AG08395 (cell line): ENCODE results near the gene FLRT2.

Source experiments
- DNase-seq: peaks from one replicate; pipeline ENCODE4 v3.0.0; 2012; ENCODE audit warnings: mixed read lengths, low spot score

The FLRT2 gene

DNA sequence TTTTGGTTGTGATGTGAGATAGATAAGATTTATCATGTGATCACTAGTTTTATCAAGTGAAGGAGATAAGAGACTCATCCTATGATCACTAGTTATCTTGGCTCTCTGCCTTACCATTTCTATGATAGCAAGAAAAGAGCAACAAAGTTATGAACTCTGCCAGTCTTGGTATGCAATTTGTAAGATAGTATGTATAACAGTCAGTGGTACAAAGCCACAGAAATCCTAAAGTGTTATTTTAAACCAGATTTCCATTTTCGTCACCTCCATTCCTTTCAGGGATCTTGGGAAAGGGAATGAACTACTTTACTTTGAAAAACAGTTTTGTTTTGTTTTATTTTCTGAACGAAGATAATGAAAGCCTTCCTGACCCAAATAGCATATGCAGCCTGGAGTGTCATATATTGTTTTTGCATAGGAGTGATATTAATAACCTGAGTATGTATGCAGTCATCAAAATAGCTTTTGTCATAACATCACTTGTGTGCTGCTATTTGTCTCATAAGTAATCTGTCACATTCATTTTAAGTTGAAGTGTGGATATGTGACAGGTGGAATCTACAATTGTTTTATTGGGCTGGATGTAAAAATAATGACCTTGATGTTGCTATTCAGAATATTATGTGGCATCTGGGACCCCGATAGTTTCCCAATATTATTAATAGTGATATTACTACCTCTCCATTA lies 35.0 kb downstream of the FLRT2 start:
- DNase-seq = no peak

- DNase-seq = peak; percentile 24
Measured at GRCh38 chr14:85565862-85566296, 35.9 kb downstream of the FLRT2 start.

- DNase-seq = peak; percentile 69
Measured at GRCh38 chr14:85566603-85567002, 36.7 kb downstream of the FLRT2 start.

DNA sequence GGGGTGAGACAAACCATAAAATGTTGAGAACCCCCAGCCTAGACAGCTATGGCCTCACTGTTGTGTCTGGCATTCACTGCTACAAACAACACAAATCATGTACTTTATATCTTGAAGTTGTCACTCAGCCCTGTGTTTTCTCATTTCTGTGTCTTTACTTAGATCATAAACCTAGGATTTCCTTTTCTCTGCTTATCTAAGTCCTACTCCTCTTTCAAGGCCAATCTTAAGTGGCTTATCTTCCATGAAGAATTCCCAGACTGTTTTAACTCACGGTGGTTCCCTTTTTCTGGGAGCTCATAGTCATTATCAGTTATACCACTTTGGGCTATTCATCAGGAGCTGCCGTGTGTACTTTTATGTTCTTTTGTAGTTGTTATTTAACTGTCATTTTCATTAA lies 42.1 kb downstream of the FLRT2 start:
- no peak for DNase-seq

DNA sequence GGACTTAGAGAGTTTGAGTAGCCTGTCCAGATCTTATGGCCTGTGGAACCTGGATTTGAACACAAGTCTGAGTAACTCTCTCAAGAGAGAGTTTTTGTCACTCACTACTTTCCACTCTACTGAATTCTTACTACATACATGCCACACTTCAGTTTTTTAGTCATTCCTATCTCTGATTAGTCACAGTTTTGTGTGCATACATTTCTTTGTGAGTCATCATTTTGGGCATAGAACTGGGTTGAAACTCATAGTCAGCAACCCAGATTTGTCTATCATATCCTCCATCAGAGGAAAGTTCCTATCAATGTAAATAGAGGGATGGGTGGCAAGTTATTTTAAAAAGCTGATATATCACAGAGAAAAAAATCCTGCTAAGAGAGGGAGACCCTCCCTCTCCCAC lies 42.9 kb downstream of the FLRT2 start:
- DNase-seq = peak; percentile 60

DNA sequence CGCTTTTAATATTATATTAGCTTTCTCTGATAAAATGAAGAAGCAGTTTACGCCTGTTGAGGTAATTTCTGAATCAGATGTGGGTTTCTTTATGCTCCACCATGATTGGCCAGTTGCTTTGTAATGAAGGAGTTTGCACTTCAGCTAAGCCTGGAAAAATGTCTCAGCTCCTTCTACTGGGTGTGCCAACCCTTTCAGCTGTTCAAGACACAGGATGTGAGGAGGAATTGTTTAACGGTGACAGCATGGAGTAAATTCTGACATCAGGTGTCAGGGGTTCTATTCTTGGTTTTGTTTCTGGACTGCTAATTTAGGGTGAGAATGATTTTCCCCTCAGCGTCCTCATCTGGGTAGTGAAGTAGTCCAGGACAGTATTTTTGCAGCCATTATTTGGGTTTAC lies 43.5 kb downstream of the FLRT2 start:
- no peak for DNase-seq

DNA sequence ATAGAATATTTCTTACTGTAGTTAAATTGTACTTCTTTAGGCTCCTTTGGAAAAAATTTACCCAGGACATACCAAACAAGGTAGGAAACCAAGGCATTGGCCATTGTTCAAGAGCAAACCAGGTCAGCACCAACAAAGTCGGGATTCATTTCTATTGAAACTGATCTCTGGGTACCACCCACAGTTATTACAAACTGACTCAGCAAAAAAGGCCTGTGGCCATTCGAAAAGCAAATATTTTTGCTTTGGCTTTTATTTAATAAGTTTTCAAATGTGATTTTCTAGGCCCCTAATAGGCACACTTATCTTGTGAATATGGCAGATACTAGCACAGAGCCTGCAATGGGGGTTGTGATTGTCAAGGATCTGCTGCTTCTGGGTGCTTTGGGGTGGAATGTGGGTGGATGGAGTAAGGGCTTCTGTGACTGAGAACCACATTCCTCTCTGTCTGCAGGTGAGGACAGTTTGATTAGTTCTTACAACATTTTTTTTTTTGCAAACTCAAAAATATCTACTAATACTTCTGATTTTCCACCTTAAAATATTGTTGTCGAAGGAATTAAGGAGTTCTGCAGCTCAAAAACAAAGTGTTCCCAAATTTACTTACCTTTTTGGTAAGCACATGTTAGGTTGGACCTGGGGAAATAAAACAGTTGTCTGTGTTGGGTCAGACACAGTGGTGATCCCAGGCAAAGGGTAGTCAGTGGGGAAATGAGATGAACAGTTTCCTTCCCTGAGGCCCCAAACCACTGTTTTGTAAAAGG lies 45.1 kb downstream of the FLRT2 start:
- DNase-seq = no peak

DNA sequence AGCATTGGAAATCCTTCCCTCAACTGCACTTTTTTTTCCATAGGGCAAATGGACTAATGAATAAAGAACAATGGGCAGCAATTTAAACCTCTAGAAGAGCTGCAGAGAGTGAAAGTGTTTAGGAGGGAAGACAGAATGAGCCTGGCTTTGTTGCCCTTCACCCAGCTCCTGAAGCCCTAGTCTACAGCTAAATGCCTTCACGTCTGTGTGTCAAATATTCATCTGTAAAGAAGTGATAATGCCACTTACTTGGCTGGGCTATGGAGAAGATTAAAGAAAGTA lies 45.6 kb downstream of the FLRT2 start:
- DNase-seq = no peak

- DNase-seq = peak; percentile 51
Measured at GRCh38 chr14:85576218-85576617, 46.3 kb downstream of the FLRT2 start.

DNA sequence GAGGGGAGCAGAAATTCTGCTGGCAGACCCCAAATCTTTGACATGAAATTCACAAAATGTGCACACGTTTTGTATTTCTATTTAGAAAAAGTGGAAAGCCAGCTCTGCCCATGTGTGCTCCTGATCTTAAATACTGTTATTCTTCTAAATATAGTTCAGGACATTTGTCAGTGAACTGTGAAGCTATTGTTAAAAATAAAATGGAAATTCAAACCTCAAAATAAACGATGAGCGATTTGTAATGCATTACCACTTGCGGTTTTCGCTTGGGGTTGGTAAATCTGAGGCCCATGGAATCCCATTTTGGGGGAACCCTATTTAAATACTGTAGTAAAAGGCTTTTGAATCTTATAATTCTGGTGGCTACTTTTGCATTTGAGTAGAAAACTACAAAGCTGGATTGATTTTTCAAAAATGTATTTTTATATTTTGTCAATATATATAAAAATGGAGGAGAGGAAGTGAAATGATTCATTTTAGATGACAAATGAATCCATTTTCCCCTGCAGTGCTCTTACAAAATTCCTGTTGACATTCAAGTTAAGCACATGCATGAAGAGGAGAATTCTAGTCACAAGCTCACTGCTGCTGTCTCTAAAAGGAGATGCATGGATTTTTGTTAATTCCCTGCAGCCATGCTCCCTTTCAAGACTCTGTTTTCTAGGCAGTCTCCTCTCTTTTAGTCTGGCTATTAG lies 47.1 kb downstream of the FLRT2 start:
- DNase-seq = no peak

DNA sequence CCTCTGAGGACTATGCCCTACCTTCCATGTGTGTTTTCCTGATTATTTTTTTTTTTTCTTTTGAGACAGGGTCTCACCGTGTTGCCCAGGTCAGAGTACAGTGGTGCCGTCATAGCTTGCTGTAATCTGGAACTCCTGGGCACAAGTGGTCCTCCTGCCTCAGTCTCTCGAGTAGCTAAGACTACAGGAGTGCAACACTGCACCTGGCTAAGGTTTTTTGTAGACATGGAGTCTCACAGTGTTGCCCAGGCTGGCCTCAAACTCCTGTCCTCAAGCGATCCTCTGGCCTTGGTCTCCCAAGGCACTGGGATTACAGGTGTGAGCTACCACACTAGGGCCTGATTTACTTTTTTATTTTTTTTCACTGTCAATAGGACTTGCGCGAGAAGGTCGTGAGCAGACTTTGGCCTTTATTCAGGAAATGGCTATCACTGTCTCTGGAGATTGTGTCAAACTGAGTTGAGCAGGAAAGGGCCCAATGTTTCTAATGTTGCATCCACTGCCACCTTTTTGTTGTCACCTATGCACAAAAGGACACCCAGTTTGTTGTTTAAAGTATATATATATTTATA lies 47.7 kb downstream of the FLRT2 start:
- DNase-seq = no peak

GRCh38 chr14:85578357-85578756 lies 48.4 kb downstream of the FLRT2 start:
- no peak for DNase-seq

DNA sequence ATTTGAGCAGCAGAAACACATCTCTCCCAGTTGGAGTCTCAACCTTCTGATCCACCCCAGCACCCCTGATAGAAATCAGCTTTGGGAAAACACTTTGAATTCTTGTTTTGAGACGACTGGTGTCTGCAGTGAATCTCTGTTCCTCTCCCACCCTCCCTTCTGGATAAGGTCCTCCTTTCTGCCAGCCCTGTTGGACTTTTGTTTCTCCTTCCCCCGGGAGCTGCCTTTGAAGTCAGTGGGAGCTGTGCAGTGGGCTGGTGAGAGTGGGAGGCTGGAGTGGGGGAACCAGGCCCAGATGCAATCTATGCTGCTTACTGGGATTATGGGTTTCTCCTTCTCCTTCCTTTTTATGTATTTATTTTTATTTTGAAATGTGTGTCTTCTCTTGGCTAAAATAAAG lies 49.0 kb downstream of the FLRT2 start:
- DNase-seq = no peak

GRCh38 chr14:85579942-85580341 lies 50.0 kb downstream of the FLRT2 start:
- peak; percentile 20 for DNase-seq

DNA sequence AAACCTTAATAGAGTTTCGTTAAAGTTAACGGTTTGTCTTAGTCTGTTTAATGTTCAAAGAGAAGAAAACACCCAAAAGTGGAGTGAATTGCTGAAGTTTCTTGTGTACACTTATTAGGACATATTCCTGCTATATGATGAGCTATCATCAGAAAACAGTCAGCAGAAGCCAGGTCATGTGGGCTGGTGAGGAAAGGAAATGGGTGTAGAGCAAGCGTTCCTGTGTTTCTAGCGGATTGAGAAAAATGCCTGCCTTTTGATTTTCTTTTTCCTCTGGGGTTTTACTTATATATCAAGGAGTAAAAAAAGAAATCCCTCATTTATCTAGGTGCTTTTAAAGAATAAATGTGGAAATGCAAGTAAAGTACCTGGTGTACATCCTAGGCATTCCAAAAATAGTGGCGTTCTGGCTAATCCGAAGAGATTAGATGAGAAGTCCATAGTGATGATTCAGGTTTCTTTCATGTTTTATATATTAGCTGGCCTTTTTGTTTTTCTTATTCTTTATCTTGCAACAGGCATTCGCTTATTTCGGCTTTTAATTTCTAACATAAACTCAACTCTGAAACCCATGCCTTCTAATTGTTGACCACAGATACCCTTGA lies 50.7 kb downstream of the FLRT2 start:
- DNase-seq = no peak

GRCh38 chr14:85581691-85582090 lies 51.7 kb downstream of the FLRT2 start:
- no peak for DNase-seq

DNA sequence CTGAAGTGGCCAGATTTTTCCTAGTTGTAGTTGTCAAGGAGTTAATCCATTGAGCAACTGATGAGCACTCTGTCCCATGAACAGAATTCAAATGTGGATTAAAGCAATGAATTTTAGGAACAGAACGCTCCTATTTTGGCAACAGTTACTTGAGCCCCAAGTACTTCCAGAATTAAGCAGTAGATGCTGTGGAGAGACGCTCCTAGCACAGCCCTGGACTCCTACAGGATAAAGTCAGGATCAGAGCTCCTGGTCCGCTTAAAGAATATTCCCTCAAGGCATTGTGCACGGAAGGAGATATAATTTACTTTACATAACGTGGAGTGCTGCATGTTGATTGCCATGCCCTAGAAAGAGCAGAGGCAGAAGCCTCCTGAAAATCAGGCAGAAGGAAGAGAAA lies 53.4 kb downstream of the FLRT2 start:
- no peak for DNase-seq

DNA sequence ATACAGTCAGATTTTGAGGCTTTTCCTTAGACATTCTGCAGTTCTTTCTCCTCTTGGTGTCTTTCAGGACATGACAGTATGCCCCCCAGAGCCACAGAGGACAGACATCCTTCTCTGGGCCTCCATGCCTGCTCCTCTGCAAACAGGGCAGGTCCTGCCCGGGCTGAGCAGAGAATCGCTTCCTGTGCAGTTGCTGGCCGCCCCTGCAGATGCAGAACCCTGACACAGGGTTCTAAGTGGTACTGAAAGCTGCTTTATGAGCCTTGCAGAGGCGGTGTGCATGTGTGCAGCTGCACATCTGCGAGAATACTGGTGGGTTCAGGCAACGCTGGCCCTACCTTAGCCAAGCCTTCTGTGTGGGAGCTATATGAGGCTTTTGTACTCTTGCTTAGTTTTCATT lies 54.5 kb downstream of the FLRT2 start:
- DNase-seq = no peak

DNA sequence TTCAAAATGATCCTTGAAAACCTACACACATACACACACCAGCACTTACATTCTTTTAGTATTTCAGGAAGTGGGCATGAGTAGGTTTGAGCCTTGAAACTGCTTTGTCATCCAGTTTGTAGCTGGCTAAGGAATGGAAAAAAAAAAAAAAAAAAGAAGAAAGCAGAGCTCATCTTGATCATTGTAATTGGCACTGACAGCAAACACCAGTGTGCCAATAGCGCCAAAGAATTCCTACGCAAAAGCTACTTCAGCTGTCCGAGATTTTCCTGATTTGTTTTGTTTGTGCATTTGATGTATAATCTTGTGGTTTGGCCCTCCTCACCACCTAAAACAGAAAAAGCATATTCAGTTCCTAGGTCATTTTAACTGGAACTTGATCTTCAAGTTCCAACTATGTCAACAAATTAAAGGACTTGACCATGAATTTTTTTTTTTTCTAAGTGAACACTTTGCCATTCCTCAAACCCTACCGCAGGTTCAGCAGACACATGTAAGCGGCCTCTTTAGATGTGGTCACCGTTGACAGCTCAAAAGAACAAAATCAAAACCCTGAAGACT lies 57.3 kb downstream of the FLRT2 start:
- DNase-seq = peak; percentile 55

DNA sequence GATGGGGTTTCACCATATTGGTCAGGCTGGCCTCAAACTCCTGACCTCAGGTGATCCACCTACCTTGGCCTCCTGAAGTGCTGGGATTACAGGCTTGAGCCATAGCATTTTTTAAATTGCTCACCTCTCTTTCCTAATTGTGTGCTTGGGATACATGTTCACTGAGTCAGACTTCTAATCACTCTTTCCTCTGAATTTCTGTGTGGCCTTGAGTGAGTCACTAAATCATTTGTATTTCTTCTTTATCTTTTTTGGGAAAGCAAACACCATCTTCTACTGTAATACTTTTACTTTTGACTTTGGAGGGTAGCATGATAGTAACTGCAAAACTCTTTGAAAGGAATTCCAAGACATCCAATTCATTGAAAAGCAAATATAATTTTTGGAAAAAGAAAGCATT lies 60.8 kb downstream of the FLRT2 start:
- DNase-seq = no peak

DNA sequence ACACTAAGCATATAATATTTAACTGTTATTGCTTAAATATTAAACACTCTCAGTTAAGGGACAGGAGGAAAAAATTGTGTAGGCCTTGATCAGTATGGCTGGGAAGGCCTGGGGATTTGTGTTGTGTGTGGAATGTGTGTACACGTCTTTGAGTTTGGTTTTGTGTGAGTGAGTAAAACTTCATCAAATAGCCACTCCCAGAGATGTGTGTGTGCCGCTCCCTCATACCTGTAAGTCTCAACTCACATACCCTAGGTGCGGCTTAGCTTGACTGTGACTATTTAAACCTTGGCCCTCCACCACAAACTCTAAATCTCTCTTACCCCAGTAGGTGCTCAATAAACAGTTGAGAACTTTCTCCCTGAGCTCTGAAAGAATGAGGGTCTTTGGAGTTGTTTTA lies 64.3 kb downstream of the FLRT2 start:
- no peak for DNase-seq

GRCh38 chr14:85595981-85596380 lies 66.0 kb downstream of the FLRT2 start:
- DNase-seq = no peak
